CD4-positive, alpha-beta T cell treated with Interleukin-4 for 1 hour (primary cell): Measurements from ENCODE around the gene TNFRSF25.
A peak's percentile ranks its signal among the peaks of the same experiment; 100 is the strongest.

Experiments used
- DNase-seq, 2 donors: peaks; one replicate each; pipeline ENCODE4 v3.0.0-alpha.2; 2020 to 2022

TNFRSF25 gene

DNA sequence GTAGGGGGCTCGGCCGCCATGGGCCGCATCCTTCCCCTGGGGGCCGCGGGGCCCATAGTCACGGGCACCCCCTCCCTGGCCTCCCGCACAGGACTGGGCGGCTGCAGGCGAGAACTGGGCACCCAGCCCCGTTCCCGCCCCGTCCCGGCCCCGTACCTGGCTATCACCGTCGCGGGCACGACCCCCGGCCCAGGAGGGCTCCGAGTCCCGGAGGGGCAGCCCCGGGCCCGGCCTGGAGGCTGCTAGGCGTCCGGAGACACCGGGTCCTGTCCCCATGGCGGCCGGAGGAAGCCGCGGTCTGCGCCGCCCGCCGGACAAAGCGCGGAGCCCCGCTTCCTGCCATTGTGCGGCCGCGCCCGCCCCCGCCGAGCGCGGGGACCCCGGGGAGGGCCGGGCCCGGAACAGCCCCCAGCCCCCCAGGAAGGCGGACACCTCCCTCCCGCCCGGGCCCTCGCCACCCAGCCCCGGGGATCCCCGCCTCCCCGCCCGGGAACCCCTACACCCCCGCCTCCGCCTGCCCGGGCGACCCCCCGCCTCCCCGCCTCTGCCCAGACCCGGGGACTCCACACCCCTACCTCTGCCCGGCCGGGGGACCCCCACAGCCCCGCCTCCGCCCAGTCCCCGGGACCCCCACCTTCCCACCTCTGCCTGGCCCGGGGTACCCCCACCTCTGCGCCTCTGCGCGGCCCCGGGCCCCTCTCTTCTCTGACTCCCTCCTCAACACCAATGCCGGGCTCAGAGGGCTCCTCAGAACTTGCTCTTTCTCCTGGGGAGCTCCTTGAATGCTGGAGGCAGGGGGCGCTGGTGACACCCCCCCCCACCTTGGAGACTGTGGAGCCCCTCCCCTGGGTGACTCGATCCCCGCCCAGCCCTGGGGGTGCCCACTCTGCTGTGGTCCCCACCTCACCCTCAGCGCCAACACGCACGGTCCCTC, 19.5 kb upstream of the TNFRSF25 start:
- no peak for DNase-seq

DNA sequence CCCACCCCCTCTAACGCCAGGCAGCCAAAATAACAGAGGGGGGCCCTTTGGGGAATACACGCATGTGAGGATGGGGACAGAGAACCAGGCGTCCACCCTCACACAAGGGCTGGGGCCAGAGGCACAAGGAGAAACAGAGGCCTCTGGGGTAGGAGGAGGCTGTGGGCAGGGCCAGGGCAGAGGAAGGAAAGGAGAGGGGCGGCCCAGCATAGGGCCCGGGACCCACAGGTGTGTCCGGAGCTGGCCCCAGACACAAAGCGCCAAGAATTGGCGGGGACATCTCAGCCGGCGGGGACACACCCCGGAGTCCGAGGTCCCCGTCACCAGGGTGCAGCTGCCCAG, 18.8 kb upstream of the TNFRSF25 start:
- no peak for DNase-seq

DNA sequence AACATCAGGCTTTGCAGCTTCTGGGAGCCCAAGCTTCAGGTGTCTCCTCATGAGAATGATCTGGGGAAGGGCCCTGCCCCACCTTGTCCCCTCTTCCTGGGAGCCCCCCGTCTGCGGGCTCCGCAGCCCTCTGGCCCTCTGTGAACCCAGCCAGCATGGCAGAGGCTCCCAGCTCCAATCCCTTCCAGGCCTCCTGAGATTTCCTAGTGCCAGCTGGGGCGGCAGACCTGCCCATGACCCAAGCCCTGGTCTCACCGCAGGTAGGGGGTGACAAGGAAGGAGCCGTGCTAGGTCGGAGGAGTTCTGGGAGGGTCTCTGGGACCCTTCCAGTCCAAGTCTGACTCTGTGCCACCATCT, 17.8 kb upstream of the TNFRSF25 start:
- no peak for DNase-seq

DNA sequence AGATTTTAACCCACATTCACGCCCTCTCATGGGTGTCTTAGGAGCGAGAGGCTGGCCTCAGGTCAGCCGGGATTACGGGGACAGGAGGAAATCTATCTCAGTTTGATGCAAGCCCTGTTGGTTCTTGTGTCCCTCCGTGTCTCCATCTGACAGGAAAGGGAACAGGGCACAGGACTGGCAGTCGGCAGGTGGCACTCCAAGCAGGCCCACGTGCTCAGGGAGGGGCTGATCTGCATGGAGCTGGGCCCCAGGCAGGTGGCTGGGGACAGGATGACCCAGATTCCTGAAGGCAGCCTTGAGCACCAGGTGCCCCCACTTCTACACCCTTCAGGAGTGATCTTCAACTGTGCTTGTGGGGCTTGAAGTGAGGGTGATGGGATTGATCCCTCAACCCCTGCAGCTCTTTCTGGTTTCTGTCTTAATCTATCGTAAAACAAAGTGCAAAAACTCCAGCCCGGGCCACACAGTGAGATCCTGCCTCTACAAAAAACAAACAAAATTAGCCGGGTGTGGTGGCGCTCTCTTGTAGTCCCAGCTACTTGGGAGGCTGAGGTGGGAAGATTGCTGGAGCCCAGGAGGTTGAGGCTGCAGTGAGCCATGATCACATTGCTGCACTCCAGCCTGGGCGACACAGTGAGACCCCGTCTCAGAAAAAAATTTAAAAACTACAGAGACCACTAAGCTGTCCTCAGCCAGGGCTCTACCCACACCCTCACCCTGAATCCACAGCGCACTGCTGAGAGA, 17.2 kb upstream of the TNFRSF25 start:
- DNase-seq: no peak

DNA sequence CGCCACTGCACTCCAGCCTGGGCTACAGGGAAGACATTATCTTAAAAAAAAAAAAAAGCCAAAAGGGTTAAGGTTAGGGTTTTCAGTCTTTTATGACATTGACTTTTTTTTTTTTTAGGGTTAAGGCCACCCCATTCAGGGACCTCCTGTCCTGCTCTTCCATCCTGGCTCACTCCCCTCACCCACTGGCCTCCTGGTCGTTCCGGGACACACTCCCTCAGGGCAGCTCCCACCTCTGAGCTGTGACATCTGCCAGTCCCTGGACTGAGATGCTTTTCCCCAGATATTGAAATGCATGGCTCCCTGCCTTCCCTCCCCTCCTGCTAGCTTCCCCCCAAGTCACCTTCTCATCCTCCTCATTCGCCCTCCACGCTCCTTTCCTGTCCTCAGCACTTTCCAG, 15.8 kb upstream of the TNFRSF25 start:
- DNase-seq: no peak

DNA sequence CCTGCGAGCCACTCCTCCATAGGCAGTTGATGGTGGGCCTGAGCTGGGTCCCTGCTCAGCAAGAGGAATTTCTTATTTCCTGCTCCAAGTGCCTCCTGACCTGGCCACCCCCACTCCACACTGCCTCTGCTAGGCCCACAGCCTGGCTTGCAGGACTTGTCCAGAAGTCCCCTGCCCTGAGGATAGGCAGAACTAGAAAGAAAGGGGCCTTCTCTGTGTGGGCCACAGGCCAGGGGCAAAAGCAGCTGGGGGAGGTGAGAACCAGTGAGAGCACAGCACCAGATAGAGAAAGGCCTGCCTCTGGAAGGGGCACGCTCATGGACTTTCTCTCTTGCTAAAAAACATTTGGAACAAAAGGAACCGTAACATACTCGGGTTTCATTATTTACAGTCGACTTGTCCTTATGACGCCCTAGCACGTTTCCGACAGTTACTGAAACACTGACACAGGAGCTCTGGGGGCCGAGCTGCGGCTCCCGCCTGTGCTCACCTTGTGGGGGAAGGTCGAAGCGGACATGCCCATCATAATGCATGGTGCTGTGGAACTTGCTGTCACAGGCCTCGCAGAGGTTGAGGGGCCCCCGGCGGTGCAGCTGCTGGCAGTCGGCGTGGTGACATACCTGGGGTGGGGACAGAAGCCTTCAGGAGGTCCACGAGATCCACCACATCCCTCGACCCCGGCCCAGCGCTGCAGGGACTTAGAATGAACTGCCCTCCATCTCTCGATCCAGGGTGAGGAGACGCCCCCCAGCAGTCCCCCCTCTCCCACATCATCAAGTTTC, 11.3 kb upstream of the TNFRSF25 start:
- no peak for DNase-seq

DNA sequence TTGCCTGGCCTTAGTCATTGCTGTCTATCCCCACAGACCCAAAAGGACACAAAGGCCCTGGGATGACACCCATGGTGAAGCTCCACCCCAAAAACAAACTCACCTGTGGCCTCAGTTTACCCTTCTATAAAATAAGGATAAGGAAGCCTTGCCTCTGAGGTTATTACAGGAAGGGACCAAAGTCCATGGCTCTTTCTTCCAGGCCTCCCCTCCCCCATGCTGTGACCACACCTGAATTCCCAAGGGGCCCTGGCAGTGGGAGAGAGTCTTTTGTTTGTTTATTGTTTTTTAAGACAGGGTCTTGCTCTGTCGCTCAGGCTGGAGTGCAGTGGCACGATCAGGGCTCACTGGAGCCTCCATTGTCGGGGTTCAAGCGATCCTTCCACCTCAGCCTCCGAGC, 10.5 kb upstream of the TNFRSF25 start:
- DNase-seq: no peak

DNA sequence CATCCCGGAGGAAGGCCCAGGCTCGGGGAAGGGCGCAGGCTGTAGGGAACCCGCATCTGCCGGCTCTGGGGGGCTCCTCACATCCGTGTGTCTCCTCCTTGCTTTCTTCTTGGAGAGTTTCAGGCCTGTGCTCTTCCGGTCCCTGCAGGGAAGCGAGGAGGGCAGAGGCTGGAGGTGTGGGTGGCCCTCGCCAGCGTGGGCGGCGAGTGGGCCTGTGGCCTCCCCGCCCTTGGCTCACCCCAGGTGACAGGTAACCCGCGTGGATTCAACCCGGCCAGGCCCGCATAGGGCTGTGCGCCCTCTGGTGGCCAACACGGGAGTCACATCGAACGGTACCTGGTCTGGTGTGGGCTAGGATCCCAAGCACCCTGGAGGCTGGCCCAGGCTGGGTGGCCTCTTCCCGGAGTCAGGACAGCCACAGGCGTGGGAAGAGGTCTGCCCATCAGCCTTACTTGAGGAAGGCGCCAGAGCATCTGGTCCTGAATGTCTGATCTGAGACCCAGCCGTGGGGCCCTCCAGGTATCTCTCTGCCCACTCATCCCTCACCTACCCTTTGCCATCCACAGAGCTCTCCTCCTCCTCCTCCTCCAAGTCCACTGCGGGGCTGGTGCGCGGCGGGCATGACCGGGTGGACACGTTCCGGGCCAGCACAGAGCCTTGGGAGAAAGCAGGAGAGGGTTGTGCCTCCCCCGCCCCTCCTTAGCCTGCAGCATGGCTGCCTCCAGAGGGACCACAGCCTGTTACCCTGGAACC, 9.6 kb upstream of the TNFRSF25 start:
- peak; percentile 72 to 85 for DNase-seq

DNA sequence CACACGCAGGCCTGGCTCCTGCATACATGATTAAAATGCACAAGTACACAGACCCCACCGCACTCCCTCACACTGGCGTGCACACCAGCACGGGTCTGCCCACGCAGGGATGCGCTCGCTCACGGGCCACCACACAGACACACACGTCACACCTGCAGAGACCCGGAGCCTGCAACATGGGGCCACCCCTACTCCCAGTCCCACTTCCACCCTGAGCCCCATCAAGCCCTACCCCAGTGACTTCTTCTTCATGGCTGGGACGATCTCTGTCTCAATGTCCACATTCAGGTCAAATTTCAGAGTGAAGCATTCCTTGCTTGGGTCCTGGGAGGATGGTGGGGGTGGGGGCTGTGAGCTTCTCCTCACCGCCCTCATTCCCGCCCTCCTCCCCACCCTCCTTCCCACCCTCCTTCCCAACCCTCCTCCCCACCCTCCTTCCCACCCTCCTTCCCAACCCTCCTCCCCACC, 8.9 kb upstream of the TNFRSF25 start:
- DNase-seq: no peak

DNA sequence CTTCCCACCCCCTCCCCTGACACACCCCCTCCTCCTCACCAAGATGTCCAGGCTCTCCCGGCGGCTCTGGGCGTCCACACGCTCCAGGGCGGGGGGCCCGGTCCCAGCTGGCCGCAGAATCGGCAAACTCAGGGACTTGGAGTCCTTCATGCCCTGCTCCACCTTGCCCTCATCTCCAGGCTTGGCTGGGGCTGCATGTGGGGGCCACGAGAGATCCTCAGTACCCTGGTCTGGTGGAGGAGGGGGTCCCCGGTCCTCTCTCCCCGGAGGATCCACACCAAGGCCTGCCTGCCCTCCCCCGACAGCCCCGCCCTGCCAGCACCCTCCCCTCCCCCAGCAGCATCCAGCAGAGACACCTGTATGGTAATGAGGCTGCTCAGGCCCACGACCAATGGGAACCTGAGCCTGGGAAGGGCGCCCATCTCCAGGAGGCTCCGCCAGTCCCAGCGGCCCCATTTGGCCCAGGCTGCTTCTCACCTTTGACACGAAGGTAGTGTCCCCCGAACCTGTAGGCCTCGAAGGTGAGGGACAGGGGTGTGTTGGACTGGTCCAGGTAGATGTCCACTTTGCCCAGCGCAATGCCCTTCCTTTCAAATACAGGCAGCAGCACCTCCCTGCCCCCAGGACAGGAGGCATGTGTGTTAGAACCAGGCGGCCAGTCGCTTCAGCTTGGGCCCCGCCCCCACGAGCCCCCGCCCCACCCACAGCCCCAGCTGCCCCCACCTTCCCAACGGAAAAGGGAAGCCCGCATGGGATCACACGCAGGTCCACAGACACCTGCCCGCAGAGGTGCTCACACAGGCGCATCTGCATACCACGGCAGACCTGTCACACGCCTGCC, 8.2 kb upstream of the TNFRSF25 start:
- no peak for DNase-seq

DNA sequence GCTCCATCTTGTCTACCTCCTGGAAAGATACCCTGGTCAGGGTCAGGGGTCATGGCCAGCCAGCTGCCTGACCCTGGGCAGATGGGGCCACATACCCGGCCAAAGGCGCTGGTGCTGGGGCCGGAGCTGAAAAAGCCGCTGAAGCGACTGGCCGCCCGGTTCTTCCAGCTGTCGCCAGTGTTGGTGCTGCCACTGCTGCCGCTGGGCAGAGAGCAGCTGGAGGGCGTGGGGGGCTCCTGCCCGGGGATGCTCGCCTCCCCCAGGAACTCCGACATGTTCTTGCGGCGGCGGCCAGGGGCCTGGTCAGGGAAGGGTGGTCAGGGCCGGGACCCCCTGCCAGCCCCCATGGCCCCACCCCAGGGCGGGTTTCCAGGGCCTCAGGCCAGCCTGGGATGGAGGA, 7.2 kb upstream of the TNFRSF25 start:
- no peak for DNase-seq

DNA sequence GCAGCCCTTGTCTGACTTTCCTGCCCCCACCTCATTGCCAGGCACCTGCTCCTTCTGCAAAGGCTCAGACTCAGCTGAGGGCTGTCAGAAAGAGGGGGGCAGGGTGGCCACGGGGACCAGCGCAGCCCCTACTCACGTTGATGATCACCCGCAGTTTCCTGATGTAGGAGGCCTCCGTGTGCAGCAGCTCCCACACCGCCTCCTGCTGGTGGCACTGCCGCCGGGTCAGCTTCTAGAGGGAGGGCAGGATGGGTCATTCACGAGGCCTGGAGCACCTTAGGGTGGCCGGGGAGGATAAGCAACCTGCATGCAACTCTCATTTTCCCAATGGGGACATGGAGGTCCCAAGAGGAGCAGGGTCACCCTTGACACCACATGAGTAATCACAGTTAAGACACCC, 6.4 kb upstream of the TNFRSF25 start:
- DNase-seq: no peak

DNA sequence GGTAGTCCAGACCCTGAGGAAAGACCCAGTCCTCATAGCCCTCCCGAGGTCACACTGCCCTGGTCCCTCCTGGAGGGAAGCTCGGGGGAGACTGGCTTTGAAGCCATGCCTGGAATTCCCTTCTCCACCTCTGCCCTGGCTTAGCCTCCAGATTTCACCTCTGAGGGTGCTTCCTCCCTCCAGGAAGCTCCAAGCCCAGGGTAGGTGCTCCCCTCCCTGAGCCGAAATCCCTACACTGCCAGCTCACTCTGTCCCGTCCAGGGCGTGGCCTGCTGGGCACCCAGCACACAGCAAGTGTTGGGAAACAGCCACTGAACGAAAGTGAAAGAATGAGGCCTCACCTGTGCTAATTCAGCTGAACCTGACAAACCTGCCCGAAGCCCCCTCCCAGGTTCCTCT, 6.0 kb upstream of the TNFRSF25 start:
- DNase-seq: no peak

DNA sequence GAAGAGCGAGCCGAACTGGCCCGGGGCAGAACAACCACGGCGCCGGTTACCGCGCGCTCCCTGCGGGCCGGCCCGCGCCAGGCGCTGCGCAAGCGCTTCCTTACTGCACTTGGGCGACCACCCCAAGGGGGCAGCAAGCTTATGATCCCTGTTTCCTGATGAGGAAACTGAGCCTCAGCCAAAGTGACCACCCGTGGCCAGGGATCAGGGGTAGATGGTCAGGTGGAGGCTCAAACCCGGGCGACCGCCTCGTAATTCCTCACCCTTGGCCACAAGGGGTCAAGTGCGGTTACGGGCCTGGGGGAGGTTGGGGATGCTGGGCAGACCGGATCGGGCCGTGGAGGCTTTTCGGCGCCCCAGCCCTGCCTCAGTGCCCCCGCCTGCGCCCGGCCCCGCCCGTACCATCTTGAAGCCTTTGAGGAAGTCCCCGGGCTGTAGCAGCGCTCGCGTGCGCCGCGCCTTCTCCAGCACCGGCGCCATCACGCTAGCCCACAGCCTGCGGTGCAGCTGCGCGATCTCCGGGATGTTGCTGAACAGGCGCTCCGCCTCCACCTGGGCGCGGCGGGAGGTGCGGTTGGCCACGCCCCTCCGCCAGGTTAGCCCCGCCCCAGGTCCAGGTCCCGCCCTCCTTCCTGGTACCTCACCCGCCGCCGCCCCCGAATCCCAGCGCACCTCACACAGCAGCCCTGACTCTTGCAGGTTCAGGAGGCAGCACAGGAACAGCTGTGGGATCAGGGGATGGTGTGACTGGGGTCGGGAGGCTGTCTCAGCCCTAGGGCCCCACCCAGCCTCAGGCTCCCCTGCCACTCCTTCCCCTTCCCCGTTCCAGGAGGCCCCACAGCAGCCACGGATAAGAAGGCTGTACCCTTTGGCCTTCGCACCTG, 5.4 kb upstream of the TNFRSF25 start:
- DNase-seq: peak in 1 of 2 donors; percentile 39

DNA sequence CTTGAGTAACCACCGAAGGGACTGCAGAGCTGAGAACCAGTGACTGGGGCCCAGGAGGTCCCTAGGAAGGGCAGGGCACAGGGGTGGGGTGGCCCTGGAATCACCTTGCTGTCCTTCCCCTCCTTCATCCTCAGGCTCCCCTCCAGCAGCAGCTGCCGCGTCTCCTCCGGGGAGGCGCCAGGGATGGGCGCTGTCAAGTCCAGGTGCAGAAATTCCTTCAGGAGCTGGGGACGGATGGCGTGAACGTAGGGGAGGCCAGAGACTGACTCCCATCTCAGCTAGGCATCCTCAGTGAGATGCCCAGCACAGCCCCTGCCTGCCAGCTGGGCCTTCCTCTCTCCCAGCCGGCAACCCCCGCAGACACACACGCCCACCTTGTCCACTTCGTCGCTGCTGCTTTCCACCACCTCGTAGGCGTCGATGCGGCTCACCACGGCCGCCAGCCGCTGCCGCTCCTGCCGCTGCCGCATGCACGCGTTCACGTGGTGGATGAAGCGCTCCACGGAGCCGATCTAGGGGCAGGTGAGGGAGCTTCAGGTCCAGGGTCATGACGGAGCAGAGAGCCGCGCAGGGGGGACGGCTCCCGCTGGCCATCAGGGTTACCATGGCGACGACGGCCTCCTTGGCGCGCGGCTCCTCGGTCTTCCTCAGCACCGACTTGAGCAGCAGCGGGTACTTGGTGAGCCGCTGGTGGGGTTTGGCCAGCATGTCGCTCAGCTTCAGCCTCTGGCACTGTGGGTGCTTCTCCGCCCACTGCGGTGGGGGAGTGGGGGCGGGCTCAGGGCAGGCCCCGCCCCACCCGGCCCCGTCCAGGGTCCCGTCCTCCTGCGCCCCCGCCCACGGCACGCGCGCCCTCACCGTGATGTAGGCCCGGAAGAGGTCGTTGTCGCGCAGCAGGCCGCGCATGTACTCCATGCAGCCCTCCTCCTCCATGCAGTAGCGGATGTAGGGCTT, 4.4 kb upstream of the TNFRSF25 start:
- DNase-seq: peak in 1 of 2 donors; percentile 31

DNA sequence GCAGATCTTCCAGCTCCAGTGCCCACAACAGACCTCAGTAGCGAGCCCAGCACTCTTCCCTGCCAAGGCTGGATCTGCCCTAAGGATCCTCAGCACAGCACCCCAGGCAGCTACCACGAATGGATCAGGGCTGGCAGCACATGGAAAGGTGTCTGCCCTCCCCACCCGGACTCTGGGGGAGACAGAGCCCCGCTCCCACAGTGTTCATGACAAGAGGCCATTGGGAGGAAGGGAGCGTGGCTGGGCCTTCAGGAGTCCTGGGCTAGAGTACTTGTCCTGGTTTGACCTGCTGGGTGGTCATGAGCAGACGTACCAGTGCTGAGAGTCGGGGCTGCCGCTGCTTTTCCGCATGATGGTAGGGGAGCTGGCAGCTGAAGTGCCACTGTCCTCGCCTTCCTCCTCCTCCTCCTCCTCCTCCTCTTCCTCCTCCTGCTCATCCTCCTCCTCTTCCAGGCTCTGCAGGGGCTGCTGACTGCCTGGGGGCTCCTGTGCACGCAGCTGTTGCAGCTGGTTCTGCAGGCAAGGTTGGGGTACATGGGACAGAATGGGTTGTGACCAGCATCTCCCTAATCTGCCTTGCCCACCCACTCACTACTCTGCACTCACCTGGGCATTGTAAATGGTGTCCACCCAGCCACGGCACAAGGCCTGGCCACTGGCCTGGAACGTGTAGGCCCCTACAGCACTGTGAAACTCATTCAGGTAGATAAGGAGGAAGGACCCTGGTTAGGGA, 2.9 kb upstream of the TNFRSF25 start:
- no peak for DNase-seq

DNA sequence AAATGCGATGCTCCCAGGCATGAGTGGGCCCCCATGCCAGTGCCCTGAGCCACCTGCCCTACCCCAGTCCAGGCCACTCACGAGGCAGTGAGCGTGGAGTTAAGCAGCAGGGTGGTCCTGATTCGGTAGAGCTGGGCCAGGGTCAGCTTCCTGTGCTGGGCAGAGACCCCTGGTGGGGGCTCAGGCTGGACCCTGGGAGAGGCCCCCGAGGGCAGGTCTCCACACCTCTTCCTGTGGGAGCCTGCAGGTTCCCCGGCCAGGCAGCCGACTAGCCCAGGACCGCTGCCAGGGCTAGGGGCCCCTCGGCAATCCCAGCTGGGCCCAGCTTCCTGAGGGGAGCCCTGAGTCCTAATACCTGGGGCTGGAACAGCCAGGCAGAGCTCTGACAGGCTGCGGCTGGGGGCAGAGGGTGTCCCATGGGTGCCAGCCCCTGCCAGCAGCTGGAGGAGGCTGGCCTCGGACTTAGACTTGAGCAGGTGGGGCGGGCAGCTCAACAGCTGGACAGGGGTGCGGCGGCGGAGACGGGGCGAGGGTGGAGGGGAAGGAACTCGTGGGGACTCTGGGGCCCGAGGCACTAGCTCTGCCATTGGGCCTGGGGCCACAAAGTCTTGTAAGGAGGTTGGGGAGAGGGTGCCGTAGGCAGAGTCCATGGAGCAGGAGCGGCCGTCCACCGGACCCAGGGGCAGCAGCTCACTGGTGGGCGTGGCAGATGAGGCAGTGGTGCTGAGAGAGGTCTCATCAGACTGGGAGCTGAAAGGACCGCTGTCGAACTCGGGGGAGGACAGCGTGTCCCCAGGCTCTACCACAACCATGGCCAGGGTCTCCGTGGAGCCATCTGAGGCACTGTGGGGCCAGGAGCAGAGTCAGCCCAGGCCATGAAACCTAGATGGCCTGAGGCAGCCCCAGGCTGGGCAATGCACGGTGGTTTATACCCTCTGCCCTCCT, 2.0 kb upstream of the TNFRSF25 start:
- no peak for DNase-seq

DNA sequence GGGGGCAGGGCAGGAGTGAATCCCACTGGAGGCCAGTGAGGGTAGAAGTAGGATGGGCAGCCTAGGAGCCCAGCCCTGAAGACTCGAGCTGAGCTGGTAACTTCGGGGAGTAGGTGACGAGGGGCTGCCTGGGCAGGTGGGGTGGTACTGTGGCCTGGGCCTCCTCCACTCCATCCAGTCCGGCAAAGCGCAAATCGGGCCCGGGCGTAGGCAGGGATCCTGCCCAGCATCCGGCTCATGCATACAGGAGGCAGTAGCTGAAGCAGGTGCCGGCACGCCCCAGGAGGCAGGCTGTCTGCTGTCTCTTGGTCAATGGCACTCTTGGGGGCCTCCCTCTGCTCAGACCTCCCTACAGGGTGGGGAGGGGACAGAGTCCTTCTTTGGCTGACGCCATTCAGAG, 1.3 kb upstream of the TNFRSF25 start:
- no peak for DNase-seq
